Measurements from ENCODE around the gene PARP2.
"Not testable (repeated sequence)": the region's sequence is repeated elsewhere in the genome, so short reads cannot be mapped to it uniquely, and the experiment has no call there.

The PARP2 gene

GRCh38 chr14:20332788-20333493, 10.5 kb upstream of the PARP2 start, which contains the start of gene CCNB1IP1:
Gene CCNB1IP1, minus strand, starts transcription at chr14:20333279. Its CDS starts 16,756 bp downstream, at chr14:20316523.
- H3K9ac ChIP-seq (ENCODE audit: low read length), result peak within 1 kb of the TSS; percentile 78
- H3K79me2 ChIP-seq (ENCODE audit: low read length), result peaks cover 39% of the 10 kb centered on the region
- H4K20me1 ChIP-seq (ENCODE audit: insufficient read depth, low read length), result no peaks in the 10 kb centered on the region
- peak within 1 kb of the TSS; percentile 74 for H3K4me2 ChIP-seq (ENCODE audit: low read depth, low read length)
- TF ChIP-seq EZH2phosphoT487 (IDR thresholded peaks at IDR 0.05; ENCODE audit: low read length) (no peak), CTCF (IDR thresholded peaks at IDR 0.05; ENCODE audit: low read length) (no peak), EZH2 (optimal IDR thresholded peaks at IDR 0.05; ENCODE audit: low read depth, low read length) (no peak)
- H3K4me3 ChIP-seq (ENCODE audit: low read length), result peak within 1 kb of the TSS; percentile 95
- H2AFZ ChIP-seq (ENCODE audit: low read length), result peak within 1 kb of the TSS; percentile 39
- no peaks in the 10 kb centered on the region for H3K9me3 ChIP-seq (replicated peaks; ENCODE audit: insufficient read depth, low read length)
- DNase-seq, result peak; percentile 75
- H3K4me1 ChIP-seq (ENCODE audit: low read length), result no peaks in the 10 kb centered on the region
- H3K9me2 ChIP-seq (replicated peaks; ENCODE audit: insufficient read depth, low read length), result no peaks in the 10 kb centered on the region
- no peaks in the 10 kb centered on the region for H3K27me3 ChIP-seq (replicated peaks; ENCODE audit: insufficient read depth, low read length)
- H3K27ac ChIP-seq (ENCODE audit: low read length), result peak within 1 kb of the TSS; percentile 66
- H3K36me3 ChIP-seq (replicated peaks; ENCODE audit: insufficient read depth, low read length), result no peaks in the 10 kb centered on the region
- H3F3A ChIP-seq (ENCODE audit: insufficient read depth, low read length), result peaks cover 6% of the 10 kb centered on the region; the same call in 1 of the 2 replicates

GRCh38 chr14:20333494-20333841, 10.0 kb upstream of the PARP2 start:
- Histone ChIP-seq H3K9me3 (replicated peaks; ENCODE audit: insufficient read depth, low read length) (no peaks in the 10 kb centered on the region), H3K4me1 (ENCODE audit: low read length) (no peaks in the 10 kb centered on the region), H3K36me3 (replicated peaks; ENCODE audit: insufficient read depth, low read length) (no peaks in the 10 kb centered on the region), H4K20me1 (ENCODE audit: insufficient read depth, low read length) (no peaks in the 10 kb centered on the region), H3K27me3 (replicated peaks; ENCODE audit: insufficient read depth, low read length) (no peaks in the 10 kb centered on the region), H3K9ac (ENCODE audit: low read length) (peak overlapping the region; percentile 40; the same call in 1 of the 2 replicates), H3F3A (ENCODE audit: insufficient read depth, low read length) (peaks cover 6% of the 10 kb centered on the region; the same call in 1 of the 2 replicates), H3K79me2 (ENCODE audit: low read length) (peaks cover 39% of the 10 kb centered on the region), H2AFZ (ENCODE audit: low read length) (peak overlapping the region; percentile 39), H3K27ac (ENCODE audit: low read length) (peak overlapping the region; percentile 66), H3K4me2 (ENCODE audit: low read depth, low read length) (peak overlapping the region; percentile 74), H3K4me3 (ENCODE audit: low read length) (peak overlapping the region; percentile 95), H3K9me2 (replicated peaks; ENCODE audit: insufficient read depth, low read length) (no peaks in the 10 kb centered on the region)
- TF ChIP-seq EZH2 (optimal IDR thresholded peaks at IDR 0.05; ENCODE audit: low read depth, low read length) (no peak), CTCF (IDR thresholded peaks at IDR 0.05; ENCODE audit: low read length) (no peak), EZH2phosphoT487 (IDR thresholded peaks at IDR 0.05; ENCODE audit: low read length) (no peak)
- no peak for DNase-seq

GRCh38 chr14:20334017-20334416, 9.4 kb upstream of the PARP2 start:
- Histone ChIP-seq H4K20me1 (ENCODE audit: insufficient read depth, low read length) (no peaks in the 10 kb centered on the region), H3K4me3 (ENCODE audit: low read length) (no peak overlapping the region), H3K79me2 (ENCODE audit: low read length) (peaks cover 34% of the 10 kb centered on the region), H3K9me3 (replicated peaks; ENCODE audit: insufficient read depth, low read length) (no peaks in the 10 kb centered on the region), H3K4me1 (ENCODE audit: low read length) (no peaks in the 10 kb centered on the region), H3K9ac (ENCODE audit: low read length) (no peak overlapping the region; the same call in 1 of the 2 replicates), H3K4me2 (ENCODE audit: low read depth, low read length) (peak overlapping the region; percentile 74; the same call in 1 of the 2 replicates), H3K27me3 (replicated peaks; ENCODE audit: insufficient read depth, low read length) (no peaks in the 10 kb centered on the region), H3F3A (ENCODE audit: insufficient read depth, low read length) (peaks cover 6% of the 10 kb centered on the region; the same call in 1 of the 2 replicates), H3K9me2 (replicated peaks; ENCODE audit: insufficient read depth, low read length) (no peaks in the 10 kb centered on the region), H3K27ac (ENCODE audit: low read length) (peak overlapping the region; percentile 66; the same call in 1 of the 2 replicates), H2AFZ (ENCODE audit: low read length) (peak overlapping the region; percentile 39; the same call in 1 of the 2 replicates), H3K36me3 (replicated peaks; ENCODE audit: insufficient read depth, low read length) (no peaks in the 10 kb centered on the region)
- no peak for DNase-seq
- TF ChIP-seq EZH2phosphoT487 (IDR thresholded peaks at IDR 0.05; ENCODE audit: low read length), result no peak
- no peak for TF ChIP-seq CTCF (IDR thresholded peaks at IDR 0.05; ENCODE audit: low read length)
- no peak for TF ChIP-seq EZH2 (optimal IDR thresholded peaks at IDR 0.05; ENCODE audit: low read depth, low read length)

GRCh38 chr14:20341032-20341431, 2.4 kb upstream of the PARP2 start:
- H3K9me3 ChIP-seq (replicated peaks; ENCODE audit: insufficient read depth, low read length); H3K4me2 ChIP-seq (ENCODE audit: low read depth, low read length); H3K36me3 ChIP-seq (replicated peaks; ENCODE audit: insufficient read depth, low read length); DNase-seq; H3F3A ChIP-seq (ENCODE audit: insufficient read depth, low read length); H3K4me1 ChIP-seq (ENCODE audit: low read length); H3K9ac ChIP-seq (ENCODE audit: low read length); H3K27ac ChIP-seq (ENCODE audit: low read length); H4K20me1 ChIP-seq (ENCODE audit: insufficient read depth, low read length); H3K9me2 ChIP-seq (replicated peaks; ENCODE audit: insufficient read depth, low read length); H2AFZ ChIP-seq (ENCODE audit: low read length); H3K27me3 ChIP-seq (replicated peaks; ENCODE audit: insufficient read depth, low read length); H3K4me3 ChIP-seq (ENCODE audit: low read length): not testable (repeated sequence)
- H3K79me2 ChIP-seq (ENCODE audit: low read length), result peaks cover 12% of the 10 kb centered on the region
